PC-3 (cell line): ENCODE data around the gene MRM1. TPM values are rescaled to one million over a fixed set of nuclear protein-coding genes. Genes with fewer than 3 reads are reported as not detected.
"Not testable (repeated sequence)": the region's sequence is repeated elsewhere in the genome, so short reads cannot be mapped to it uniquely, and the experiment has no call there.

Experiments
- ATAC-seq: fragments of 200-7000 bp; cut with Tn5 transposase; 2 replicates; pipeline ENCODE4 v1.9.1; 2020; ENCODE audit warnings: mild to moderate bottlenecking, moderate library complexity
- BruUV-seq: library from RNA; stranded (reverse); fragments of 400-500 nt; replicated peaks from 2 replicates; lab custom pipeline; 2021; lab: Mats Ljungman, UMichigan
- CTCF ChIA-PET: fragments of 300-600 bp; sonication (Branson Sonifier 250); formaldehyde crosslinking; loops from one replicate; lab custom pipeline; 2022; ENCODE audit warnings: antibody characterized with exemption; lab: Charles Lee
- POLR2A ChIA-PET: fragments of 300-600 bp; sonication (Branson Sonifier 250); formaldehyde crosslinking; loops from one replicate; lab custom pipeline; 2022; ENCODE audit warnings: antibody characterized with exemption; ENCODE audit not compliant: unreplicated experiment; lab: Charles Lee
- DNase-seq: peaks from one replicate; pipeline ENCODE4 v3.0.0-alpha.2; 2015
- H2AFZ ChIP-seq: fragments of 300-600 bp; sonication (generic); 2 replicates; pipeline ENCODE4 v1.6.0; 2016; ENCODE audit warnings: antibody characterized with exemption, low read length
- H3F3A ChIP-seq: fragments of 300-600 bp; sonication (generic); one replicate; pipeline ENCODE4 v1.6.0; 2017; ENCODE audit warnings: antibody characterized with exemption, low read length, control low read depth, mild to moderate bottlenecking; ENCODE audit not compliant: unreplicated experiment
- H3K27ac ChIP-seq: fragments of 300-600 bp; sonication (generic); 2 replicates; pipeline ENCODE4 v1.5.1; 2016; ENCODE audit warnings: mild to moderate bottlenecking, low read length
- H3K27me3 ChIP-seq: fragments of 300-600 bp; sonication (generic); 2 replicates; pipeline ENCODE4 v1.6.1; 2016; ENCODE audit warnings: low read length, mixed read lengths
- H3K36me3 ChIP-seq: fragments of 300-600 bp; sonication (generic); 2 replicates; pipeline ENCODE4 v1.6.1; 2016; ENCODE audit warnings: low read depth, mixed run types, low read length, mixed read lengths
- H3K4me1 ChIP-seq: fragments of 300-600 bp; sonication (generic); 2 replicates; pipeline ENCODE4 v1.5.1; 2016; ENCODE audit warnings: low read length; ENCODE audit not compliant: insufficient read depth
- H3K4me2 ChIP-seq: fragments of 300-600 bp; sonication (generic); 2 replicates; pipeline ENCODE4 v1.6.0; 2016; ENCODE audit warnings: low read length
- H3K4me3 ChIP-seq: fragments of 300-600 bp; sonication (generic); 2 replicates; pipeline ENCODE4 v1.5.1; 2016; ENCODE audit warnings: mild to moderate bottlenecking, low read length, mixed read lengths
- H3K79me2 ChIP-seq: fragments of 300-600 bp; sonication (generic); 2 replicates; pipeline ENCODE4 v1.6.1; 2017; ENCODE audit warnings: low read length, mixed read lengths
- H3K9ac ChIP-seq: fragments of 300-600 bp; sonication (generic); 2 replicates; pipeline ENCODE4 v1.6.0; 2016; ENCODE audit warnings: mild to moderate bottlenecking, low read length
- H3K9me2 ChIP-seq: fragments of 300-600 bp; sonication (generic); replicated peaks from 2 replicates; pipeline ENCODE4 v1.6.1; 2016; ENCODE audit warnings: mixed run types, low read length, mixed read lengths
- H3K9me3 ChIP-seq: fragments of 300-600 bp; sonication (generic); 2 replicates; pipeline ENCODE4 v1.6.1; 2016; ENCODE audit warnings: low read length, mixed read lengths
- H4K20me1 ChIP-seq: fragments of 300-600 bp; sonication (generic); 2 replicates; pipeline ENCODE4 v1.6.1; 2016; ENCODE audit warnings: low read length, mixed read lengths
- EZH2 ChIP-seq: fragments of 300-600 bp; sonication (generic); IDR thresholded peaks from one replicate; pipeline ENCODE4 v1.6.1; 2017; ENCODE audit warnings: antibody characterized with exemption, mild to moderate bottlenecking, low read length; ENCODE audit not compliant: unreplicated experiment
- EZH2phosphoT487 ChIP-seq: fragments of 300-600 bp; sonication (generic); IDR thresholded peaks from 2 replicates; pipeline ENCODE4 v1.6.1; 2018; ENCODE audit warnings: mild to moderate bottlenecking, antibody characterized with exemption, low read length, borderline replicate concordance
- intact Hi-C: fragments of 100-400 bp; cut with micrococcal nuclease; formaldehyde crosslinking; loops from 2 replicates; pipeline ENCODE4 v1.9.0; 2023
- total RNA-seq: library from RNA; depleted of rRNA; stranded (reverse); fragments of >200 nt; gene quantifications from 2 replicates; pipeline ENCODE4 v1.2.3, GENCODE V29; 2014
- TF ChIP-seq, protein P1 (sequence below): fragments of 300-600 bp; sonication (generic); conservative IDR thresholded peaks from 2 replicates; pipeline ENCODE4 v1.5.1; 2017; ENCODE audit warnings: antibody characterized with exemption, low read depth, mild to moderate bottlenecking, low read length

MRM1 gene
- total RNA-seq, 1 experiment from 2014 or later = 9.2 TPM

- Histone ChIP-seq H3K9ac (peak overlapping the region; percentile 98), H3K79me2 (peaks cover 39% of the 10 kb centered on the region)
- POLR2A ChIA-PET = no interaction called here
Observed at GRCh38 chr17:36602924-36603384, 1.6 kb downstream of the MRM1 start.

DNA sequence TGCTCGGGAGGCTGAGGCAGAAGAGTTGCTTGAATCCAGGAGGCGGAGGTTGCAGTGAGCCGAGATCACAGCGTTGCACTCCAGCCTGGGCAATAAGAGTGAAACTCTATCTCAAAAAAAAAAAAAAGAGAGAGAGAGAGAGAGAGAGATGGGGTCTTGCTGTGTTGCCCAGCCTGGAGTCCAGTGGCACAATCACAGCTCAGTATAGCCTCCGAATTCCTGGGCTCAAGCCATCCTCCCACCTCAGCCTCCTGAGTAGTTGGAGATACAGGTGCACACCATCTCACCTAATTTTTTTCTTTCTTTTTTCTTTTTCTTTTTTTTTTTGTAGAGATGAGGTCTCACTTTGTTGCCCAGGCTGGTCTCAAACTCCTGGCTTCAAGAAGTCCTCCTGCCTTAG, 3.6 kb downstream of the MRM1 start:
- H3K9me3 ChIP-seq, ATAC-seq, DNase-seq, H4K20me1 ChIP-seq, H3K36me3 ChIP-seq, BruUV-seq, H3K9ac ChIP-seq, H3K27me3 ChIP-seq, POLR2A ChIA-PET, H3K4me2 ChIP-seq, H3K4me3 ChIP-seq, H2AFZ ChIP-seq, H3F3A ChIP-seq, H3K27ac ChIP-seq, H3K4me1 ChIP-seq, intact Hi-C loops, H3K9me2 ChIP-seq, CTCF ChIA-PET: not testable (repeated sequence)
- peaks cover 39% of the 10 kb centered on the region for H3K79me2 ChIP-seq

More at GRCh38 chr17:36602924-36603384, 1.6 kb downstream of the MRM1 start:
- CTCF ChIA-PET = interaction anchor here (0.5 to 0.8 kb wide), 6 partner anchors 10 to 580 kb away, joined by 3 to 17 read pairs (median 4); no protein-coding TSS in a partner anchor
- Histone ChIP-seq H3K9me2 (no peaks in the 10 kb centered on the region), H3K4me1 (peaks cover 6% of the 10 kb centered on the region), H3K4me3 (peak overlapping the region; percentile 80), H3K27ac (0 out of 2 replicates have a peak overlapping the region, but pooled peaks have one; percentile 68), H4K20me1 (no peaks in the 10 kb centered on the region), H3K36me3 (no peaks in the 10 kb centered on the region), H3K27me3 (no peaks in the 10 kb centered on the region), H3K4me2 (peak overlapping the region; percentile 99), H2AFZ (no peak overlapping the region), H3K9me3 (no peaks in the 10 kb centered on the region), H3F3A (no peaks in the 10 kb centered on the region)
- intact Hi-C loops = no loop called here
- TF ChIP-seq, protein P1, sequence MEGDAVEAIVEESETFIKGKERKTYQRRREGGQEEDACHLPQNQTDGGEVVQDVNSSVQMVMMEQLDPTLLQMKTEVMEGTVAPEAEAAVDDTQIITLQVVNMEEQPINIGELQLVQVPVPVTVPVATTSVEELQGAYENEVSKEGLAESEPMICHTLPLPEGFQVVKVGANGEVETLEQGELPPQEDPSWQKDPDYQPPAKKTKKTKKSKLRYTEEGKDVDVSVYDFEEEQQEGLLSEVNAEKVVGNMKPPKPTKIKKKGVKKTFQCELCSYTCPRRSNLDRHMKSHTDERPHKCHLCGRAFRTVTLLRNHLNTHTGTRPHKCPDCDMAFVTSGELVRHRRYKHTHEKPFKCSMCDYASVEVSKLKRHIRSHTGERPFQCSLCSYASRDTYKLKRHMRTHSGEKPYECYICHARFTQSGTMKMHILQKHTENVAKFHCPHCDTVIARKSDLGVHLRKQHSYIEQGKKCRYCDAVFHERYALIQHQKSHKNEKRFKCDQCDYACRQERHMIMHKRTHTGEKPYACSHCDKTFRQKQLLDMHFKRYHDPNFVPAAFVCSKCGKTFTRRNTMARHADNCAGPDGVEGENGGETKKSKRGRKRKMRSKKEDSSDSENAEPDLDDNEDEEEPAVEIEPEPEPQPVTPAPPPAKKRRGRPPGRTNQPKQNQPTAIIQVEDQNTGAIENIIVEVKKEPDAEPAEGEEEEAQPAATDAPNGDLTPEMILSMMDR = peak; percentile 67
- TF ChIP-seq EZH2 = no peak
- ATAC-seq (peak; percentile 10; the same call in 1 of the 2 replicates), DNase-seq (peak; percentile 72)
- BruUV-seq = no TSS peak

DNA sequence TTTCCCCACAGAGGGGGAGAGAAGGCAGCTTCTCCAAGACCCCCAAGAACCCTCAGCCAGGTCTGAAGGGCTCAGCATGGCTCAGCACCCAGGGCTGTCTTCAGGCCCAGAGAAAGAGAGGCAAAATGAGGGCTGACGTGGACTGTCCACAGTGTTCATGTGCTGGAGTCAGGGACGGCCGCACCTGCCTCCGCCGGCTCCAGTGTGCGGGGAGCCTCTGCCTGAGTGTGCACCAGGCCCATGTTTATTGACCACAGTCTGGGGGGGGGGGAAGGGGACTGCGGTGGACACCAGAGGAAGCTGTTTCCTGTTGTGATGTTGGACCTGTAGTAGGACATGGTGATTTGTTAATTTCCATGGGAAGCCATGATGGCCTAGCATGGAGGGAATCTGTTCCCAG, 6.9 kb downstream of the MRM1 start:
- Histone ChIP-seq H3K4me1 (no peaks in the 10 kb centered on the region), H3K4me3 (no peak overlapping the region), H3K36me3 (no peaks in the 10 kb centered on the region), H3K27ac (no peak overlapping the region), H3K79me2 (peaks cover 22% of the 10 kb centered on the region), H3K27me3 (no peaks in the 10 kb centered on the region), H3K9ac (no peak overlapping the region), H3K9me3 (no peaks in the 10 kb centered on the region), H3K4me2 (no peak overlapping the region), H3F3A (no peaks in the 10 kb centered on the region), H2AFZ (no peak overlapping the region), H3K9me2 (no peaks in the 10 kb centered on the region), H4K20me1 (no peaks in the 10 kb centered on the region)
- TF ChIP-seq, protein P1 = no peak
- no peak for TF ChIP-seq EZH2phosphoT487
- TF ChIP-seq EZH2 = no peak
- intact Hi-C loops = no loop called here
- DNase-seq (no peak), ATAC-seq (no peak)
- CTCF ChIA-PET = no interaction called here
- POLR2A ChIA-PET = no interaction called here
- BruUV-seq = no TSS peak
